Epithelial cell of esophagus (primary cell): Measurements from ENCODE around the gene NANOS2.

Source experiments
- DNase-seq: peaks from one replicate; pipeline ENCODE4 v3.0.0; 2010; ENCODE audit warnings: low read depth
- H3K4me3 ChIP-seq: 2 replicates; pipeline ENCODE4 v1.5.1; 2011; ENCODE audit warnings: mild to moderate bottlenecking, low read length, control low read depth
- TF ChIP-seq, protein P1 (sequence below): IDR thresholded peaks from 2 replicates; pipeline ENCODE4 v1.5.1; 2011; ENCODE audit warnings: low read depth, mild to moderate bottlenecking, low read length, control low read depth, inconsistent platforms; ENCODE audit not compliant: insufficient read depth; ENCODE audit errors: missing control alignments

The NANOS2 gene

DNA sequence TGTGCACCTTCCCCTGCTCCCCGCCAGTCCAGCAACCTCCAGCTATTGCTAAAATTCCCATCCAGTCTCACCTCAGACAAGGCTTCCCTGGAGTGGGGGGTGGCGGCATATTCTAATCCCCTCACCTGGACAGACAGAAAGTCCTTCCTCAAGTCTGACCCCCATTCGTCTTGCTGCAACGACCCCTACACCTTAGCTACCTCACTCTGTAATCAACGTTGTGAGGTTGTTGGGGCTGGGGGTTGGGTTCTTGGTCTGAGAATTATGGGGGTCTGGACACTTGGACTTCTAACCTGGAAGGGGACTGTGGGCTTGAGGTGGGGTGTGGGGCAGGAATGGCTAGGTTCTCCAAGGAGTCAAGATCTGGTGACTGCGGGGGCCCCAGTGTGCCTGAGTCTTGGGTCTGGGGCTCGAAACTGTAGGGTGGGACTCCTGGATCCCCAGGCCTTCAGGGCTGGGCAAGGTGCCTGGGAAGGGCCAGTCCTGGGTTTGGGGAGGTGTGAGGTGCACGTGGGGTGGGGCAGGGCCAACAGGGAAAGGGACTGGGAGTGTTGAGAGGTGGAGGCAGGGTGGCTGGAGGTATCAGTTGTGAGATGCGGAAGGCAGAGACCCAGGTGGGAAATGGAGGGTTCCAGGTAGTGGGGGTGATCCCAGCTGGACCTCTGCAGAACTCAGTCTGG is 49.2 kb downstream of the NANOS2 start:
- TF ChIP-seq, protein P1, sequence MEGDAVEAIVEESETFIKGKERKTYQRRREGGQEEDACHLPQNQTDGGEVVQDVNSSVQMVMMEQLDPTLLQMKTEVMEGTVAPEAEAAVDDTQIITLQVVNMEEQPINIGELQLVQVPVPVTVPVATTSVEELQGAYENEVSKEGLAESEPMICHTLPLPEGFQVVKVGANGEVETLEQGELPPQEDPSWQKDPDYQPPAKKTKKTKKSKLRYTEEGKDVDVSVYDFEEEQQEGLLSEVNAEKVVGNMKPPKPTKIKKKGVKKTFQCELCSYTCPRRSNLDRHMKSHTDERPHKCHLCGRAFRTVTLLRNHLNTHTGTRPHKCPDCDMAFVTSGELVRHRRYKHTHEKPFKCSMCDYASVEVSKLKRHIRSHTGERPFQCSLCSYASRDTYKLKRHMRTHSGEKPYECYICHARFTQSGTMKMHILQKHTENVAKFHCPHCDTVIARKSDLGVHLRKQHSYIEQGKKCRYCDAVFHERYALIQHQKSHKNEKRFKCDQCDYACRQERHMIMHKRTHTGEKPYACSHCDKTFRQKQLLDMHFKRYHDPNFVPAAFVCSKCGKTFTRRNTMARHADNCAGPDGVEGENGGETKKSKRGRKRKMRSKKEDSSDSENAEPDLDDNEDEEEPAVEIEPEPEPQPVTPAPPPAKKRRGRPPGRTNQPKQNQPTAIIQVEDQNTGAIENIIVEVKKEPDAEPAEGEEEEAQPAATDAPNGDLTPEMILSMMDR = no peak
- H3K4me3 ChIP-seq = no peak overlapping the region
- DNase-seq = no peak

DNA sequence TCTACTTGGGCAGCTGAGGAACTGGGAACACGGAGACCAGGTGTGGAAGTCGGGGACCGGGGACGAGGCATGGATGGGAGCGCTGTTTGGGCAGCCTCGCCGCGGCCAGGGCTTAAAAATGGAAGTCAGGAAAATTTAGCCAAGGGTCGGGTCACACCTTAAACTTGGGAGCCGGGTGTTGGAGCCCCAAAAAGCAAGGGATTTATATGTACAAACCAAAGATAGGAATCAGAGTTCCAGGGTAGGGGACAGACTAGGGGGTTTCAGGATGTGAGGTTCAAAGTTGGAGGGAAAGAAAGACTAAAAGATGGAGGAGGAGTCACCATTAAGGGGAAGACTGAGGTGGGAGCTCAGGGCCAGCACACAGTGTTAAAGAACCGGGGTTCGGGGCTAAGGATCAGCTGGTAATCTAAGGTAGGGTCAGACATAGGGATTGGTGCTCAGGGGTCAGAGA is 49.9 kb downstream of the NANOS2 start:
- no peak for DNase-seq
- no peak overlapping the region for H3K4me3 ChIP-seq
- TF ChIP-seq, protein P1 = no peak

DNA sequence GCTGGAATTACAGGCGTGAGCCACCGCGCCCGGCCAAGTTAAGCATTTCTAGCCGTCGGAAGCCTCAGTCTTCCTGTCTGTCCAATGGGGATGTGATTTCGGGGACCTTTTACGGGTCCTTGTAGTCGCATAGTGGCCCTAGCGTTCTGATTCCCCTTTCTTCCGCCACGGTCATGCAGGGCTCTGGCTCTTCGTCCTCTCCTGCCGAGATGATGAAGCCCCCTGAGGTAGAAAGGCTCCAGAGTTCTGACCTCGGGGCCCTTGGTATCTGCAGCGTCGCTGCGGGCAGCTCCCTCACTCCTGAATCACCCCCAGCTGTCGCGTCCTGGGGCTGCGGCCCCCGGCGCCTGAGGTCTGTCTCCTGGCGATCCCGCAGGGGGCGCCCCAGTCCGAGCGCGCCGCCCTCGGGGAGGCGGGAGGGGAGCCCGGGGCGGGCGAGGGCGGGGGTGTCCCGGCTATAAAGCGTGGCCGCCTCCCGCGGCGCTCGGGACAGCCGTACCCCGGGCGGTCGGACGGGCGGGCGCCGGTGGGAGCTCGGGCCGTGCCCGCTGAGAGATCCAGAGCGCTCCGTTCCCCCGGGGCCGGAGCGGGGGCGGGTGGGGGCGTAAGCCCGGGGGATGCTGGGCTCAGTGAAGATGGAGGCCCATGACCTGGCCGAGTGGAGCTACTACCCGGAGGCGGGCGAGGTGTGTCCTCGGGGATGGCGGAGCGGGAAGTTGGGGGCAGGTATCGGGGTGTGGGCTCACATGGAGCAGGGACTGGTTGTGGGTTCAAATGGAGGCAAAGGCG is 50.5 kb downstream of the NANOS2 start, which contains the start of gene FOXA3:
TSS of gene FOXA3 (plus strand) at position 487 of the 789 bp plus-strand sequence. CDS start at position 618, 131 bp downstream.
- H3K4me3 ChIP-seq = peak within 1 kb of the TSS; percentile 99
- DNase-seq = peak; percentile 43
- TF ChIP-seq, protein P1 = peak; percentile 6

DNA sequence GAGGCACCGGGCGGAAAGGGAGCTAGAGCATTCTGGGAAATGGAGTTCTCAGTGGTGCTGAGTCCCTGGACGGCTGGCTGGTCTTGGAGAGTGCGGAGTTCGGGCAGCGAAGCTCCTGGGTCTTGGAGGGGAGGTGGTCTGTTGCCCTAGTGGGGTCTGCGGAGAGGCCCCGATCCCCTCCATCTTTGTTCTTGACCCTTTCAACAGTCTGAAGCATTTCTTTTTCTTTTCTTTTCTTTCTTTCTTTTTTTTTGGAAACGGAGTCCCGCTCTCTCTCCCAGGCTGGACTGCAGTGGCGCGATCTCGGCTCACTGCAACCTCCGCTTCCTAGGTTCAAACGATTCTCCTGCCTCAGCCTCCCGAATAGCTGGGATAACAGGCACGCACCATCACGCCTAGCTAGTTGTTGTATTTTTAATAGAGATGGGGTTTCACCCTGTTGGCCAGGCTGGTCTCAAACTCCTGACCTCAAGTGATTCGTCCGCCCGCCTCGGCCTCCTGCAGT is 51.2 kb downstream of the NANOS2 start:
- peak overlapping the region; percentile 99 for H3K4me3 ChIP-seq
- no peak for DNase-seq
- TF ChIP-seq, protein P1 = no peak
